GM23338 (cell line): Measurements from ENCODE around the gene TMSB4X. TPM values are rescaled to one million over a fixed set of nuclear protein-coding genes. Genes with fewer than 3 reads are reported as not detected.

Experiments
- ATAC-seq: fragments of 200-7000 bp; cut with Tn5 transposase; 3 replicates; pipeline ENCODE4 v1.9.1; 2020
- DNase-seq: peaks from one replicate; pipeline ENCODE4 v3.0.0-alpha.2; 2015; ENCODE audit warnings: low spot score
- H2AFZ ChIP-seq: fragments of 200-600 bp; sonication (generic); 2 replicates; pipeline ENCODE4 v1.8.0; 2016; ENCODE audit warnings: antibody characterized with exemption, mild to moderate bottlenecking, moderate library complexity
- H3F3A ChIP-seq: fragments of 200-600 bp; sonication (generic); replicated peaks from 2 replicates; pipeline ENCODE4 v1.8.0; 2017; ENCODE audit warnings: antibody characterized with exemption, mixed run types, low read depth
- H3K27ac ChIP-seq: fragments of 200-600 bp; sonication (generic); 2 replicates; pipeline ENCODE4 v1.6.1; 2016; ENCODE audit warnings: low read depth
- H3K27me3 ChIP-seq: fragments of 200-600 bp; sonication (generic); 2 replicates; pipeline ENCODE4 v1.8.0; 2016; ENCODE audit warnings: mild to moderate bottlenecking, mixed run types, moderate library complexity; ENCODE audit not compliant: insufficient read depth
- H3K36me3 ChIP-seq: fragments of 200-600 bp; sonication (generic); 2 replicates; pipeline ENCODE4 v1.8.0; 2016; ENCODE audit warnings: mild to moderate bottlenecking; ENCODE audit not compliant: insufficient read depth
- H3K4me1 ChIP-seq: fragments of 200-600 bp; sonication (generic); 2 replicates; pipeline ENCODE4 v1.8.0; 2016; ENCODE audit warnings: mild to moderate bottlenecking, moderate library complexity; ENCODE audit not compliant: insufficient read depth
- H3K4me2 ChIP-seq: fragments of 200-600 bp; sonication (generic); 2 replicates; pipeline ENCODE4 v1.7.1; 2017; ENCODE audit warnings: mixed run types
- H3K4me3 ChIP-seq: fragments of 200-600 bp; sonication (generic); 2 replicates; pipeline ENCODE4 v1.6.1; 2016; ENCODE audit warnings: mixed run types
- H3K79me2 ChIP-seq: fragments of 200-600 bp; sonication (generic); replicated peaks from 2 replicates; pipeline ENCODE4 v1.8.0; 2017; ENCODE audit warnings: mild to moderate bottlenecking; ENCODE audit not compliant: insufficient read depth
- H3K9me2 ChIP-seq: fragments of 200-600 bp; sonication (generic); 2 replicates; pipeline ENCODE4 v1.8.0; 2017; ENCODE audit not compliant: insufficient read depth
- H4K20me1 ChIP-seq: fragments of 200-600 bp; sonication (generic); replicated peaks from 2 replicates; pipeline ENCODE4 v1.8.0; 2017; ENCODE audit warnings: mild to moderate bottlenecking; ENCODE audit not compliant: insufficient read depth
- H3K27ac Mint-ChIP-seq: 2 replicates; pipeline ENCODE4 v1.8.0; 2020; ENCODE audit warnings: inconsistent platforms, mild to moderate bottlenecking, moderate library complexity, mixed read lengths
- H3K27me3 Mint-ChIP-seq: 3 replicates; pipeline ENCODE4 v1.8.0; 2022; ENCODE audit warnings: low read depth, mild to moderate bottlenecking, moderate library complexity, mixed read lengths, inconsistent platforms; ENCODE audit not compliant: insufficient read depth, poor library complexity
- H3K36me3 Mint-ChIP-seq: 3 replicates; pipeline ENCODE4 v1.8.0; 2021; ENCODE audit warnings: low read depth, mild to moderate bottlenecking, inconsistent platforms, moderate library complexity, mixed read lengths
- H3K4me1 Mint-ChIP-seq: 3 replicates; pipeline ENCODE4 v1.8.0; 2020; ENCODE audit warnings: mild to moderate bottlenecking, inconsistent platforms, mixed read lengths
- H3K4me3 Mint-ChIP-seq: 3 replicates; pipeline ENCODE4 v1.8.0; 2021; ENCODE audit warnings: moderate library complexity, mild to moderate bottlenecking, inconsistent platforms, mixed read lengths
- H3K9me3 Mint-ChIP-seq: 3 replicates; pipeline ENCODE4 v1.8.0; 2020; ENCODE audit warnings: moderate library complexity, mild to moderate bottlenecking, inconsistent platforms, mixed read lengths
- CREB1 ChIP-seq: fragments of 250-450 bp; sonication (Bioruptor Pico); IDR thresholded peaks from 2 replicates; pipeline ENCODE4 v1.5.0; 2020; ENCODE audit warnings: low read depth, mild to moderate bottlenecking, moderate library complexity
- EZH2 ChIP-seq: fragments of 200-600 bp; sonication (generic); IDR thresholded peaks from one replicate; pipeline ENCODE4 v1.8.0; 2017; ENCODE audit warnings: antibody characterized with exemption, mild to moderate bottlenecking, low read depth; ENCODE audit not compliant: unreplicated experiment
- EZH2phosphoT487 ChIP-seq: fragments of 200-600 bp; sonication (generic); IDR thresholded peaks from one replicate; pipeline ENCODE4 v1.8.1; 2018; ENCODE audit warnings: antibody characterized with exemption; ENCODE audit not compliant: unreplicated experiment
- JUNB ChIP-seq: IDR thresholded peaks from one replicate; pipeline ENCODE4 v1.6.1; 2016; ENCODE audit warnings: antibody characterized with exemption; ENCODE audit not compliant: unreplicated experiment
- POLR2AphosphoS5 ChIP-seq: IDR thresholded peaks from 2 replicates; pipeline ENCODE4 v1.6.1; 2016; ENCODE audit warnings: antibody characterized with exemption, low read depth
- STAT1 ChIP-seq: IDR thresholded peaks from one replicate; pipeline ENCODE4 v1.6.1; 2016; ENCODE audit warnings: antibody characterized with exemption; ENCODE audit not compliant: unreplicated experiment
- ZNF114 ChIP-seq: fragments of 250-450 bp; sonication (Bioruptor Pico); IDR thresholded peaks from 2 replicates; pipeline ENCODE4 v1.5.0; 2020; ENCODE audit warnings: mild to moderate bottlenecking, moderate library complexity
- ZNF331 ChIP-seq: fragments of 250-450 bp; sonication (Bioruptor Pico); IDR thresholded peaks from 2 replicates; pipeline ENCODE4 v1.5.0; 2020; ENCODE audit warnings: low read depth, mild to moderate bottlenecking, moderate library complexity
- polyA plus RNA-seq: library from polyadenylated mRNA; unstranded; fragments of >200 nt; fragmentation: Nextera tagmentation; extraction: Ambion mirVana; gene quantifications from 2 replicates; pipeline ENCODE4 v1.2.1, GENCODE V29; 2016
- total RNA-seq: library from RNA; depleted of rRNA; stranded (reverse); fragments of >200 nt; shearing (Covaris generic); gene quantifications from 2 replicates; pipeline ENCODE4 v1.2.3, GENCODE V29; 2014
- TF ChIP-seq, protein P1 (sequence below): IDR thresholded peaks from one replicate; pipeline ENCODE4 v1.6.1; 2018; ENCODE audit warnings: antibody characterized with exemption; ENCODE audit not compliant: unreplicated experiment
- TF ChIP-seq, protein P2 (sequence below): fragments of 250-450 bp; sonication (Bioruptor Pico); IDR thresholded peaks from 2 replicates; pipeline ENCODE4 v1.5.0; 2020; ENCODE audit warnings: mild to moderate bottlenecking, moderate library complexity

Gene TMSB4X
- total and polyA plus RNA-seq, 2 experiments from 2014 or later, result 999 to 6,191 TPM

DNA sequence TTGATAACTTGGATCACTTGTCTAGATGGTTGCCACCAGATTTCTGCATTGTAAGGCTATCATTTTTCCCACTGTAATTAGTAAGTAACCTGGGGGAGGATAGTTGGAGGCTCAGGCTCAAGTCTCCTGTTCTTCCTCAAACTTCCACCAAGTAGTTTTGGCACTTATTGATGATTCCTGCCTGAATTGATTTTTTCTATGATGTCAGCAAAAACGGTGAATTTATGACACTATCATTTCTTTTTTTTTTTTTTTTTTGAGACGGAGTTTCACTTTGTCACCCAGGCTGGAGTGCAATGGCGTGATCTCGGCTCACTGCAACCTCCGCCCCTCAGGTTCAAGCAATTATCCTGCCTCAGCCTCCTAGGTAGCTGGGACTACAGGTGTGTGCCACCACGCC lies 12.4 kb downstream of the TMSB4X start (continued):
- TF ChIP-seq, protein P1, sequence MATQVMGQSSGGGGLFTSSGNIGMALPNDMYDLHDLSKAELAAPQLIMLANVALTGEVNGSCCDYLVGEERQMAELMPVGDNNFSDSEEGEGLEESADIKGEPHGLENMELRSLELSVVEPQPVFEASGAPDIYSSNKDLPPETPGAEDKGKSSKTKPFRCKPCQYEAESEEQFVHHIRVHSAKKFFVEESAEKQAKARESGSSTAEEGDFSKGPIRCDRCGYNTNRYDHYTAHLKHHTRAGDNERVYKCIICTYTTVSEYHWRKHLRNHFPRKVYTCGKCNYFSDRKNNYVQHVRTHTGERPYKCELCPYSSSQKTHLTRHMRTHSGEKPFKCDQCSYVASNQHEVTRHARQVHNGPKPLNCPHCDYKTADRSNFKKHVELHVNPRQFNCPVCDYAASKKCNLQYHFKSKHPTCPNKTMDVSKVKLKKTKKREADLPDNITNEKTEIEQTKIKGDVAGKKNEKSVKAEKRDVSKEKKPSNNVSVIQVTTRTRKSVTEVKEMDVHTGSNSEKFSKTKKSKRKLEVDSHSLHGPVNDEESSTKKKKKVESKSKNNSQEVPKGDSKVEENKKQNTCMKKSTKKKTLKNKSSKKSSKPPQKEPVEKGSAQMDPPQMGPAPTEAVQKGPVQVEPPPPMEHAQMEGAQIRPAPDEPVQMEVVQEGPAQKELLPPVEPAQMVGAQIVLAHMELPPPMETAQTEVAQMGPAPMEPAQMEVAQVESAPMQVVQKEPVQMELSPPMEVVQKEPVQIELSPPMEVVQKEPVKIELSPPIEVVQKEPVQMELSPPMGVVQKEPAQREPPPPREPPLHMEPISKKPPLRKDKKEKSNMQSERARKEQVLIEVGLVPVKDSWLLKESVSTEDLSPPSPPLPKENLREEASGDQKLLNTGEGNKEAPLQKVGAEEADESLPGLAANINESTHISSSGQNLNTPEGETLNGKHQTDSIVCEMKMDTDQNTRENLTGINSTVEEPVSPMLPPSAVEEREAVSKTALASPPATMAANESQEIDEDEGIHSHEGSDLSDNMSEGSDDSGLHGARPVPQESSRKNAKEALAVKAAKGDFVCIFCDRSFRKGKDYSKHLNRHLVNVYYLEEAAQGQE, result no peak

DNA sequence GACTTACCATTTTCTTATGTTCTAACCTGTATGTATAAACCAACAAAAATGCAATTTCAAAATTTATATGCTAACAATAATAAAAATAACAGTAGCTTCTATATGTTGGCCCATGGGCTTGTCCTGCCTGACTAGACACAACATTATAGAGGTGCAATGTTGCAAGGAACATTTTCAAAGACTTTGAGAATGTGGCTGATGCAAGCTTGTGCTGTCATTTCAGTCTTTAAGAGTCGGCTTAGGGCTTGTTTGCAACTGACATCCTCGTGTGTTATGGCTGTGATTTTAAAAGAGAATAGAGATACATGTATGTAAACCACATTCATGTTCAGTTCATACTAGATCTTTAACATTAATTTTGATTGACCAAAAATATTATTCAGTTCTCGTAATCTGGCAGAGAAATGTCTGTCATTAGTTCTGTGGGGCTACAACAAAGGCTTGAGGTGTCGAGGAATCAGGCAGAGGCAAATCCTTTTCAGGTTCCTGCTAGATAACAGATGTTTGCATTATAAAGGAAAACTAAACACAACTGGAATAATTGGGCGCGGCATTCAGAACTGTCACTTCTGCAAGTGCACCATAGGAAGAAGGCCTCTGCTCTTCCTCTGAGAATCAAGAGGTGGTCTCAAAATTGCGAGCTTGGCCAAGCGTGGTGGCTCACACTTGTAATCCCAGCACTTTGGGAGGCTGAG lies 13.1 kb downstream of the TMSB4X start:
- Histone ChIP-seq H3K4me1 (0 out of 2 replicates have a peak, but pooled peaks cover 5% of the 10 kb centered on the region), H4K20me1 (no peaks in the 10 kb centered on the region), H3K9me2 (no peaks in the 10 kb centered on the region), H3K79me2 (no peaks in the 10 kb centered on the region), H3K36me3 (no peaks in the 10 kb centered on the region), H3K27ac (no peak overlapping the region), H3F3A (no peaks in the 10 kb centered on the region), H3K27me3 (no peaks in the 10 kb centered on the region), H2AFZ (no peak overlapping the region), H3K4me3 (no peak overlapping the region), H3K4me2 (no peak overlapping the region)
- Mint-ChIP-seq H3K4me1 (peaks cover 6% of the 10 kb centered on the region; the same call in 2 of the 3 replicates), H3K27ac (no peak overlapping the region), H3K27me3 (peaks cover 4% of the 10 kb centered on the region), H3K4me3 (no peak overlapping the region), H3K36me3 (peaks cover 12% of the 10 kb centered on the region), H3K9me3 (peaks cover 6% of the 10 kb centered on the region; the same call in 2 of the 3 replicates)
- ATAC-seq, result no peak
- TF ChIP-seq STAT1, result no peak
- TF ChIP-seq, protein P2, sequence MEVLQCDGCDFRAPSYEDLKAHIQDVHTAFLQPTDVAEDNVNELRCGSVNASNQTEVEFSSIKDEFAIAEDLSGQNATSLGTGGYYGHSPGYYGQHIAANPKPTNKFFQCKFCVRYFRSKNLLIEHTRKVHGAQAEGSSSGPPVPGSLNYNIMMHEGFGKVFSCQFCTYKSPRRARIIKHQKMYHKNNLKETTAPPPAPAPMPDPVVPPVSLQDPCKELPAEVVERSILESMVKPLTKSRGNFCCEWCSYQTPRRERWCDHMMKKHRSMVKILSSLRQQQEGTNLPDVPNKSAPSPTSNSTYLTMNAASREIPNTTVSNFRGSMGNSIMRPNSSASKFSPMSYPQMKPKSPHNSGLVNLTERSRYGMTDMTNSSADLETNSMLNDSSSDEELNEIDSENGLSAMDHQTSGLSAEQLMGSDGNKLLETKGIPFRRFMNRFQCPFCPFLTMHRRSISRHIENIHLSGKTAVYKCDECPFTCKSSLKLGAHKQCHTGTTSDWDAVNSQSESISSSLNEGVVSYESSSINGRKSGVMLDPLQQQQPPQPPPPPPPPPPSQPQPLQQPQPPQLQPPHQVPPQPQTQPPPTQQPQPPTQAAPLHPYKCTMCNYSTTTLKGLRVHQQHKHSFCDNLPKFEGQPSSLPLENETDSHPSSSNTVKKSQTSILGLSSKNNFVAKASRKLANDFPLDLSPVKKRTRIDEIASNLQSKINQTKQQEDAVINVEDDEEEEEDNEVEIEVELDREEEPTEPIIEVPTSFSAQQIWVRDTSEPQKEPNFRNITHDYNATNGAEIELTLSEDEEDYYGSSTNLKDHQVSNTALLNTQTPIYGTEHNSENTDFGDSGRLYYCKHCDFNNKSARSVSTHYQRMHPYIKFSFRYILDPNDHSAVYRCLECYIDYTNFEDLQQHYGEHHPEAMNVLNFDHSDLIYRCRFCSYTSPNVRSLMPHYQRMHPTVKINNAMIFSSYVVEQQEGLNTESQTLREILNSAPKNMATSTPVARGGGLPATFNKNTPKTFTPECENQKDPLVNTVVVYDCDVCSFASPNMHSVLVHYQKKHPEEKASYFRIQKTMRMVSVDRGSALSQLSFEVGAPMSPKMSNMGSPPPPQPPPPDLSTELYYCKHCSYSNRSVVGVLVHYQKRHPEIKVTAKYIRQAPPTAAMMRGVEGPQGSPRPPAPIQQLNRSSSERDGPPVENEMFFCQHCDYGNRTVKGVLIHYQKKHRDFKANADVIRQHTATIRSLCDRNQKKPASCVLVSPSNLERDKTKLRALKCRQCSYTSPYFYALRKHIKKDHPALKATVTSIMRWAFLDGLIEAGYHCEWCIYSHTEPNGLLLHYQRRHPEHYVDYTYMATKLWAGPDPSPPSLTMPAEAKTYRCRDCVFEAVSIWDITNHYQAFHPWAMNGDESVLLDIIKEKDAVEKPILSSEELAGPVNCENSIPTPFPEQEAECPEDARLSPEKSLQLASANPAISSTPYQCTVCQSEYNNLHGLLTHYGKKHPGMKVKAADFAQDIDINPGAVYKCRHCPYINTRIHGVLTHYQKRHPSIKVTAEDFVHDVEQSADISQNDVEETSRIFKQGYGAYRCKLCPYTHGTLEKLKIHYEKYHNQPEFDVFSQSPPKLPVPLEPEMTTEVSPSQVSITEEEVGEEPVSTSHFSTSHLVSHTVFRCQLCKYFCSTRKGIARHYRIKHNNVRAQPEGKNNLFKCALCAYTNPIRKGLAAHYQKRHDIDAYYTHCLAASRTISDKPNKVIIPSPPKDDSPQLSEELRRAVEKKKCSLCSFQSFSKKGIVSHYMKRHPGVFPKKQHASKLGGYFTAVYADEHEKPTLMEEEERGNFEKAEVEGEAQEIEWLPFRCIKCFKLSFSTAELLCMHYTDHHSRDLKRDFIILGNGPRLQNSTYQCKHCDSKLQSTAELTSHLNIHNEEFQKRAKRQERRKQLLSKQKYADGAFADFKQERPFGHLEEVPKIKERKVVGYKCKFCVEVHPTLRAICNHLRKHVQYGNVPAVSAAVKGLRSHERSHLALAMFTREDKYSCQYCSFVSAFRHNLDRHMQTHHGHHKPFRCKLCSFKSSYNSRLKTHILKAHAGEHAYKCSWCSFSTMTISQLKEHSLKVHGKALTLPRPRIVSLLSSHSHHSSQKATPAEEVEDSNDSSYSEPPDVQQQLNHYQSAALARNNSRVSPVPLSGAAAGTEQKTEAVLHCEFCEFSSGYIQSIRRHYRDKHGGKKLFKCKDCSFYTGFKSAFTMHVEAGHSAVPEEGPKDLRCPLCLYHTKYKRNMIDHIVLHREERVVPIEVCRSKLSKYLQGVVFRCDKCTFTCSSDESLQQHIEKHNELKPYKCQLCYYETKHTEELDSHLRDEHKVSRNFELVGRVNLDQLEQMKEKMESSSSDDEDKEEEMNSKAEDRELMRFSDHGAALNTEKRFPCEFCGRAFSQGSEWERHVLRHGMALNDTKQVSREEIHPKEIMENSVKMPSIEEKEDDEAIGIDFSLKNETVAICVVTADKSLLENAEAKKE (CRISPR knock-in tag), result no peak
- TF ChIP-seq CREB1, result no peak
- TF ChIP-seq EZH2, result no peak
- TF ChIP-seq, protein P1, result no peak
- TF ChIP-seq ZNF331, result no peak
- TF ChIP-seq ZNF114 (CRISPR knock-in tag), result no peak
- TF ChIP-seq JUNB, result no peak
- TF ChIP-seq POLR2AphosphoS5, result no peak
- no peak for TF ChIP-seq EZH2phosphoT487
- DNase-seq, result no peak
